LHCN-M2 (cell line): ENCODE data around the gene NTRK1. TPM values are rescaled to one million over a fixed set of nuclear protein-coding genes. Genes with fewer than 3 reads are reported as not detected.

Experiments used
- total RNA-seq: library from RNA; depleted of rRNA; stranded (reverse); fragments of >200 nt; gene quantifications from 2 replicates; pipeline ENCODE4 v1.2.3, GENCODE V29; 2014; rRNA removed

Gene NTRK1
- total RNA-seq, 1 experiment from 2014 or later: not detected

Other genes starting within 250 kb of the NTRK1 start
- gene HAPLN2, start 241.4 kb upstream of the NTRK1 start, total RNA-seq: not detected in 2 replicates
- not detected in 2 replicates for gene BCAN, start 218.7 kb upstream of the NTRK1 start, total RNA-seq
- 470 and 483 TPM in 2 replicates for gene NES, start 183.5 kb upstream of the NTRK1 start, total RNA-seq
- gene CRABP2, start 155.3 kb upstream of the NTRK1 start, total RNA-seq: 1.5 and 2.2 TPM in 2 replicates
- 10.0 and 11.2 TPM in 2 replicates for gene METTL25B, start 132.4 kb upstream of the NTRK1 start, total RNA-seq
- gene ISG20L2, start 132.1 kb upstream of the NTRK1 start, total RNA-seq: 14.2 and 25.6 TPM in 2 replicates
- gene MRPL24, start 119.8 kb upstream of the NTRK1 start, total RNA-seq: 80.4 and 86.1 TPM in 2 replicates
- 327 and 339 TPM in 2 replicates for gene HDGF, start 109.2 kb upstream of the NTRK1 start, total RNA-seq
- gene PRCC, start 93.3 kb upstream of the NTRK1 start, total RNA-seq: 36.8 and 44.4 TPM in 2 replicates
- not detected in 2 replicates for gene SH2D2A, start 44.0 kb upstream of the NTRK1 start, total RNA-seq
- not detected in 2 replicates for gene INSRR, start 1.7 kb upstream of the NTRK1 start, total RNA-seq
- 0.19 and 0.23 TPM in 2 replicates for gene PEAR1, start 32.9 kb downstream of the NTRK1 start, total RNA-seq
- not detected in 2 replicates for gene LRRC71, start 59.8 kb downstream of the NTRK1 start, total RNA-seq
- 22.4 and 25.1 TPM in 2 replicates for gene ARHGEF11, start 184.9 kb downstream of the NTRK1 start, total RNA-seq
- not detected in 2 replicates for gene ETV3L, start 238.9 kb downstream of the NTRK1 start, total RNA-seq